ENCODE data around the gene ZNF423.

GRCh38 chr16:49608779-49609178 lies 247.1 kb downstream of the ZNF423 start:
- TF ChIP-seq CTCF (IDR thresholded peaks at IDR 0.05 in 8 of 11, conservative IDR thresholded peaks at IDR 0.05 in 3 of 11) (peak in 5 of 11 experiments; percentile 12 to 35 (median 26)), POLR2A (IDR thresholded peaks at IDR 0.05) (no peak), POLR2AphosphoS5 (IDR thresholded peaks at IDR 0.05) (no peak)
